WI38 (cell line): ENCODE data around the gene GRID2.
"Not testable (repeated sequence)": the region's sequence is repeated elsewhere in the genome, so short reads cannot be mapped to it uniquely, and the experiment has no call there.

ENCODE experiments used
- H3K4me3 ChIP-seq: 2 replicates; pipeline ENCODE4 v1.5.1; 2011; ENCODE audit warnings: low read depth, mild to moderate bottlenecking, control low read depth, low read length
- TF ChIP-seq, protein P1 (sequence below): IDR thresholded peaks from 2 replicates; pipeline ENCODE4 v1.5.1; 2012; ENCODE audit warnings: low read depth, mild to moderate bottlenecking, control low read depth, low read length

The GRID2 gene

GRCh38 chr4:93285346-93285745, 981.6 kb downstream of the GRID2 start:
- no peak overlapping the region for H3K4me3 ChIP-seq
- TF ChIP-seq, protein P1, sequence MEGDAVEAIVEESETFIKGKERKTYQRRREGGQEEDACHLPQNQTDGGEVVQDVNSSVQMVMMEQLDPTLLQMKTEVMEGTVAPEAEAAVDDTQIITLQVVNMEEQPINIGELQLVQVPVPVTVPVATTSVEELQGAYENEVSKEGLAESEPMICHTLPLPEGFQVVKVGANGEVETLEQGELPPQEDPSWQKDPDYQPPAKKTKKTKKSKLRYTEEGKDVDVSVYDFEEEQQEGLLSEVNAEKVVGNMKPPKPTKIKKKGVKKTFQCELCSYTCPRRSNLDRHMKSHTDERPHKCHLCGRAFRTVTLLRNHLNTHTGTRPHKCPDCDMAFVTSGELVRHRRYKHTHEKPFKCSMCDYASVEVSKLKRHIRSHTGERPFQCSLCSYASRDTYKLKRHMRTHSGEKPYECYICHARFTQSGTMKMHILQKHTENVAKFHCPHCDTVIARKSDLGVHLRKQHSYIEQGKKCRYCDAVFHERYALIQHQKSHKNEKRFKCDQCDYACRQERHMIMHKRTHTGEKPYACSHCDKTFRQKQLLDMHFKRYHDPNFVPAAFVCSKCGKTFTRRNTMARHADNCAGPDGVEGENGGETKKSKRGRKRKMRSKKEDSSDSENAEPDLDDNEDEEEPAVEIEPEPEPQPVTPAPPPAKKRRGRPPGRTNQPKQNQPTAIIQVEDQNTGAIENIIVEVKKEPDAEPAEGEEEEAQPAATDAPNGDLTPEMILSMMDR, result no peak

- TF ChIP-seq, protein P1, result no peak
Measured at GRCh38 chr4:93289241-93289640, 985.5 kb downstream of the GRID2 start.

GRCh38 chr4:93289831-93290230, 986.1 kb downstream of the GRID2 start:
- TF ChIP-seq, protein P1, result no peak
- no peak overlapping the region for H3K4me3 ChIP-seq

More at GRCh38 chr4:93289241-93289640, 985.5 kb downstream of the GRID2 start:
- H3K4me3 ChIP-seq, result no peak overlapping the region

GRCh38 chr4:93299118-93299517, 995.4 kb downstream of the GRID2 start:
- TF ChIP-seq, protein P1, result no peak
- no peak overlapping the region for H3K4me3 ChIP-seq

- H3K4me3 ChIP-seq, result not testable (repeated sequence)
Measured at GRCh38 chr4:93300780-93301555, 997.2 kb downstream of the GRID2 start.

- no peak overlapping the region for H3K4me3 ChIP-seq
- TF ChIP-seq, protein P1, result no peak
Measured at GRCh38 chr4:93302310-93302709, 998.5 kb downstream of the GRID2 start.

GRCh38 chr4:93303440-93303839, 999.7 kb downstream of the GRID2 start:
- TF ChIP-seq, protein P1, result no peak
- H3K4me3 ChIP-seq, result no peak overlapping the region

- H3K4me3 ChIP-seq, result no peak overlapping the region
- TF ChIP-seq, protein P1, result no peak
Measured at GRCh38 chr4:93312299-93312698, 1008.5 kb downstream of the GRID2 start.
